ENCODE results near the gene IGF2R. TPM values are rescaled to one million over a fixed set of nuclear protein-coding genes. Genes with fewer than 3 reads are reported as not detected.

Gene IGF2R
- polyA plus RNA-seq, 1 donor (not counting 4 experiments of a cell fraction or from before 2014, with no cell fraction given), result 40.9 TPM

DNA sequence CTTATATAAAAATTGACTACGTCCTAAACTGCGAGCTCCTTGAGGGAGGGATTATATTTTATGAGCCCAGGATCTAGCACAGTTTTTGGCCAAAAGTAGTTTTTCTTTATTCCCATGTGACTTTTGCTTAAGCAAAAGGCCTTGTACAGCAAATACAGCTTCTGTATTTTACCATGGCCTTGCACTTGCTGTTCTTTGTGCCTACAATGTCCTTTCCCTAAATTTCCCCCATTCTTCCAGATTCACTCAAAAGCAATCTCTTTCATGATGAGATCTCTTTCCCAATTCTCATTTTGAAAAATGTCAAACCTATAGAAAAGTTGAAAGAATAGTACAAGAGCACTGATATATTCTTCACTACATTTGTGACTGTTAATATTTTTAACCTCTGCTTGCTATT is 4.8 kb upstream of the IGF2R start:
- H3K4me3 ChIP-seq (ENCODE audit: control insufficient read depth in 2 of 3, extremely low read depth in 1 of 3, insufficient read depth in 2 of 3, low read depth in 1 of 3, low read length in 3 of 3), result no peak overlapping the region
- TF ChIP-seq, protein P1, sequence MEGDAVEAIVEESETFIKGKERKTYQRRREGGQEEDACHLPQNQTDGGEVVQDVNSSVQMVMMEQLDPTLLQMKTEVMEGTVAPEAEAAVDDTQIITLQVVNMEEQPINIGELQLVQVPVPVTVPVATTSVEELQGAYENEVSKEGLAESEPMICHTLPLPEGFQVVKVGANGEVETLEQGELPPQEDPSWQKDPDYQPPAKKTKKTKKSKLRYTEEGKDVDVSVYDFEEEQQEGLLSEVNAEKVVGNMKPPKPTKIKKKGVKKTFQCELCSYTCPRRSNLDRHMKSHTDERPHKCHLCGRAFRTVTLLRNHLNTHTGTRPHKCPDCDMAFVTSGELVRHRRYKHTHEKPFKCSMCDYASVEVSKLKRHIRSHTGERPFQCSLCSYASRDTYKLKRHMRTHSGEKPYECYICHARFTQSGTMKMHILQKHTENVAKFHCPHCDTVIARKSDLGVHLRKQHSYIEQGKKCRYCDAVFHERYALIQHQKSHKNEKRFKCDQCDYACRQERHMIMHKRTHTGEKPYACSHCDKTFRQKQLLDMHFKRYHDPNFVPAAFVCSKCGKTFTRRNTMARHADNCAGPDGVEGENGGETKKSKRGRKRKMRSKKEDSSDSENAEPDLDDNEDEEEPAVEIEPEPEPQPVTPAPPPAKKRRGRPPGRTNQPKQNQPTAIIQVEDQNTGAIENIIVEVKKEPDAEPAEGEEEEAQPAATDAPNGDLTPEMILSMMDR (optimal IDR thresholded peaks at IDR 0.05 in 1 of 3, IDR thresholded peaks at IDR 0.05 in 1 of 3, conservative IDR thresholded peaks at IDR 0.05 in 1 of 3; ENCODE audit: extremely low read depth in 1 of 3, insufficient read depth in 2 of 3, low read length in 3 of 3), result no peak
- no peak for TF ChIP-seq EZH2 (IDR thresholded peaks at IDR 0.05; ENCODE audit: low read length)
- no peaks in the 10 kb centered on the region for H3K9me3 ChIP-seq (ENCODE audit: control insufficient read depth, low read depth, low read length)
- dilution Hi-C loops (cut with MboI; ENCODE audit: extremely low pct_ligation_motif_present, low sequenced_read_pairs), result no loop called here
- H2AFZ ChIP-seq (ENCODE audit: control insufficient read depth, low read length), result no peak overlapping the region
- no peaks in the 10 kb centered on the region for H3K9me1 ChIP-seq (ENCODE audit: control insufficient read depth, extremely low read depth, insufficient read depth, low read length)
- no peak overlapping the region for H3K9ac ChIP-seq (ENCODE audit: control insufficient read depth, extremely low read depth, insufficient read depth, low read length)
- H3K79me2 ChIP-seq (ENCODE audit: control insufficient read depth, insufficient read depth, low read length), result no peaks in the 10 kb centered on the region
- DNase-seq (ENCODE audit: low read depth, low spot score) (no peak), FAIRE-seq (no peak)
- H3K4me2 ChIP-seq (ENCODE audit: control insufficient read depth, extremely low read depth, insufficient read depth, low read depth, low read length), result no peak overlapping the region
- no peaks in the 10 kb centered on the region for H3K36me3 ChIP-seq (ENCODE audit: control insufficient read depth in 2 of 2, extremely low read depth in 1 of 2, insufficient read depth in 2 of 2, low read length in 2 of 2)
- H3K27me3 ChIP-seq (ENCODE audit: control insufficient read depth, extremely low read depth, insufficient read depth, low read length), result no peaks in the 10 kb centered on the region
- no peak overlapping the region for H3K27ac ChIP-seq (ENCODE audit: control insufficient read depth, insufficient read depth, low read length)
- peaks cover 40% of the 10 kb centered on the region for H3K4me1 ChIP-seq (ENCODE audit: control insufficient read depth, extremely low read depth, insufficient read depth, low read length)
- H4K20me1 ChIP-seq (ENCODE audit: control insufficient read depth, extremely low read depth, insufficient read depth, low read length), result no peaks in the 10 kb centered on the region

DNA sequence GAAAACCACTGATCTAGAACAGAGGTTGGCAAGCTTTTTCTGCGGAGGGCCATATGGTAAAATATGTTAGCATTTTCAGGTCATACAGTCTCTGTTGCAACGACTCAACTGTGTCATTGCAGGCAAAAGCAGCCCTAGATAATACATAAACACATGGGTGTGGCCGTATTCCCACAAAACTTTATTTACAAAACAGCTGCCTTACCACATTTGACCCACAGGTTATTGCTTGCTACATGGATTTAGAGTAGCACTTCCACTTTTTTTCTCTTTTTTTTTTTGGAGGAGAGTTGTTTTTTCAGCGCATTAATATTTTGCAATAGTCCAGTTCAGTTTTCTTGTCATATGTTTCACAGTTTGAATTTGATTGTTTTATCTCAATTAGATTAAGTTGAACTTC is 2.5 kb upstream of the IGF2R start:
- dilution Hi-C loops (cut with MboI; ENCODE audit: extremely low pct_ligation_motif_present, low sequenced_read_pairs), result no loop called here
- TF ChIP-seq, protein P1 (optimal IDR thresholded peaks at IDR 0.05 in 1 of 3, IDR thresholded peaks at IDR 0.05 in 1 of 3, conservative IDR thresholded peaks at IDR 0.05 in 1 of 3; ENCODE audit: extremely low read depth in 1 of 3, insufficient read depth in 2 of 3, low read length in 3 of 3), result no peak
- no peak for TF ChIP-seq EZH2 (IDR thresholded peaks at IDR 0.05; ENCODE audit: low read length)
- no peaks in the 10 kb centered on the region for H3K9me3 ChIP-seq (ENCODE audit: control insufficient read depth, low read depth, low read length)
- no peaks in the 10 kb centered on the region for H3K27me3 ChIP-seq (ENCODE audit: control insufficient read depth, extremely low read depth, insufficient read depth, low read length)
- H2AFZ ChIP-seq (ENCODE audit: control insufficient read depth, low read length), result no peak overlapping the region
- H3K9me1 ChIP-seq (ENCODE audit: control insufficient read depth, extremely low read depth, insufficient read depth, low read length), result no peaks in the 10 kb centered on the region
- H3K27ac ChIP-seq (ENCODE audit: control insufficient read depth, insufficient read depth, low read length), result peak overlapping the region; percentile 97
- H3K9ac ChIP-seq (ENCODE audit: control insufficient read depth, extremely low read depth, insufficient read depth, low read length), result no peak overlapping the region
- FAIRE-seq (no peak), DNase-seq (ENCODE audit: low read depth, low spot score) (no peak)
- no peaks in the 10 kb centered on the region for H4K20me1 ChIP-seq (ENCODE audit: control insufficient read depth, extremely low read depth, insufficient read depth, low read length)
- H3K4me1 ChIP-seq (ENCODE audit: control insufficient read depth, extremely low read depth, insufficient read depth, low read length), result peaks cover 44% of the 10 kb centered on the region
- peaks cover 21% of the 10 kb centered on the region for H3K79me2 ChIP-seq (ENCODE audit: control insufficient read depth, insufficient read depth, low read length)
- peak overlapping the region; percentile 76 for H3K4me2 ChIP-seq (ENCODE audit: control insufficient read depth, extremely low read depth, insufficient read depth, low read depth, low read length)
- no peaks in the 10 kb centered on the region for H3K36me3 ChIP-seq (ENCODE audit: control insufficient read depth in 2 of 2, extremely low read depth in 1 of 2, insufficient read depth in 2 of 2, low read length in 2 of 2)
- no peak overlapping the region for H3K4me3 ChIP-seq (ENCODE audit: control insufficient read depth in 2 of 3, extremely low read depth in 1 of 3, insufficient read depth in 2 of 3, low read depth in 1 of 3, low read length in 3 of 3)

Data from keratinocyte (primary cell).